ENCODE results near the gene MCC. TPM values are rescaled to one million over a fixed set of nuclear protein-coding genes. Genes with fewer than 3 reads are reported as not detected.

MCC gene
- total RNA-seq, 5 donors from 2014 or later (not counting 1 experiment from before 2014, with no cell fraction given): 2.6 to 8.3 (median 6.3) TPM

GRCh38 chr5:113022661-113023060 lies 465.6 kb downstream of the MCC start:
- H3K4me3 ChIP-seq (ENCODE audit: control insufficient read depth in 1 of 2, extremely low read depth in 1 of 2, low read length in 1 of 2): no peak overlapping the region
- WGBS (ENCODE audit: insufficient coverage): 0% methylated on average over 1 of the region's 2 CpGs
- no peaks in the 10 kb centered on the region for H3K27me3 ChIP-seq (replicated peaks in 1 of 2; ENCODE audit: control insufficient read depth in 2 of 2, extremely low read depth in 1 of 2, insufficient read depth in 2 of 2, low read length in 1 of 2)
- Mint-ChIP-seq H3K36me3 (peaks cover 43% of the 10 kb centered on the region), H3K4me3 (peak overlapping the region; percentile 11 to 45 (median 32)), H3K27me3 (no peaks in the 10 kb centered on the region), H3K4me1 (peaks cover 66 to 74% (median 72%) of the 10 kb centered on the region in 3 donors), H3K9me3 (no peaks in the 10 kb centered on the region), H3K27ac (peak overlapping the region; percentile 85 to 96)
- H3K9me3 ChIP-seq: no peaks in the 10 kb centered on the region
- H3K4me1 ChIP-seq (ENCODE audit: control insufficient read depth in 1 of 2, extremely low read depth in 1 of 2, insufficient read depth in 2 of 2, low read length in 2 of 2): peaks cover 19 to 54% of the 10 kb centered on the region in 2 experiments
- H3K27ac ChIP-seq (ENCODE audit: low read length): peak overlapping the region; percentile 55
- peaks cover 3 to 22% of the 10 kb centered on the region in 2 donors for H3K36me3 ChIP-seq (ENCODE audit: control insufficient read depth in 2 of 2, extremely low read depth in 1 of 2, insufficient read depth in 1 of 2, low read length in 1 of 2)
- peak in 9 of 35 experiments; percentile 7 to 79 (median 19) for DNase-seq
- ChIA-PET CTCF (interaction anchor here (0.6 to 2.3 kb wide), 6 partner anchors 22 to 312 kb away, joined by 3 to 20 read pairs (median 3); no protein-coding TSS in a partner anchor), POLR2A (interaction anchor here (0.5 to 1.2 kb wide), 2 partner anchors 46 to 158 kb away, joined by 4 to 9 read pairs; partner anchors contain the start of gene DCP2 (in 1 of the 2))
- peak; percentile 84 to 94 (median 92) for ATAC-seq (replicated peaks in 1 of 4)

GRCh38 chr5:113020461-113021273 lies 467.6 kb downstream of the MCC start:
- peak overlapping the region; percentile 87 to 94 for H3K27ac Mint-ChIP-seq
- peaks cover 79 to 83% (median 82%) of the 10 kb centered on the region in 3 donors for H3K4me1 Mint-ChIP-seq
- POLR2A ChIA-PET: no interaction called here
- Histone ChIP-seq H3K27me3 (replicated peaks in 1 of 2; ENCODE audit: control insufficient read depth in 2 of 2, extremely low read depth in 1 of 2, insufficient read depth in 2 of 2, low read length in 1 of 2) (no peaks in the 10 kb centered on the region), H3K4me1 (ENCODE audit: control insufficient read depth in 1 of 2, extremely low read depth in 1 of 2, insufficient read depth in 2 of 2, low read length in 2 of 2) (peaks cover 19 to 58% of the 10 kb centered on the region in 2 experiments), H3K9me3 (no peaks in the 10 kb centered on the region), H3K4me3 (ENCODE audit: control insufficient read depth in 1 of 2, extremely low read depth in 1 of 2, low read length in 1 of 2) (no peak overlapping the region), H3K27ac (ENCODE audit: low read length) (peak overlapping the region; percentile 57), H3K36me3 (ENCODE audit: control insufficient read depth in 2 of 2, extremely low read depth in 1 of 2, insufficient read depth in 1 of 2, low read length in 1 of 2) (peaks cover 0 to 5% of the 10 kb centered on the region in 2 donors)
- H3K36me3 Mint-ChIP-seq: peaks cover 35% of the 10 kb centered on the region
- ATAC-seq (replicated peaks in 1 of 4) (peak in 3 of 4 experiments; percentile 23 to 29 (median 25)), DNase-seq (peak in 3 of 35 experiments; percentile 4 to 32 (median 8))
- H3K27me3 Mint-ChIP-seq: no peaks in the 10 kb centered on the region
- peak overlapping the region; percentile 25 to 57 (median 34) for H3K4me3 Mint-ChIP-seq
- CTCF ChIA-PET: interaction anchor here in 1 of 2 donors (0.7 to 1.1 kb wide), 2 partner anchors 25 to 329 kb away, joined by 3 to 6 read pairs; no protein-coding TSS in a partner anchor
- no peaks in the 10 kb centered on the region for H3K9me3 Mint-ChIP-seq
- 40% methylated on average over 1 of the region's 11 CpGs for WGBS (ENCODE audit: insufficient coverage)

- Histone ChIP-seq H3K9me3 (no peaks in the 10 kb centered on the region), H3K36me3 (ENCODE audit: control insufficient read depth in 2 of 2, extremely low read depth in 1 of 2, insufficient read depth in 1 of 2, low read length in 1 of 2) (peaks cover 0 to 13% of the 10 kb centered on the region in 2 donors), H3K4me3 (ENCODE audit: control insufficient read depth in 1 of 2, extremely low read depth in 1 of 2, low read length in 1 of 2) (no peak overlapping the region), H3K27ac (ENCODE audit: low read length) (no peak overlapping the region), H3K4me1 (ENCODE audit: control insufficient read depth in 1 of 2, extremely low read depth in 1 of 2, insufficient read depth in 2 of 2, low read length in 2 of 2) (peaks cover 10 to 52% of the 10 kb centered on the region in 2 experiments), H3K27me3 (replicated peaks in 1 of 2; ENCODE audit: control insufficient read depth in 2 of 2, extremely low read depth in 1 of 2, insufficient read depth in 2 of 2, low read length in 1 of 2) (no peaks in the 10 kb centered on the region)
- ATAC-seq (replicated peaks in 1 of 4): no peak
- peak overlapping the region; percentile 59 to 94 for H3K27ac Mint-ChIP-seq
- no CpG with 5 or more reads among the region's 2 CpGs for WGBS (ENCODE audit: insufficient coverage)
- CTCF ChIA-PET: interaction anchor here (0.6 to 1.6 kb wide), 2 partner anchors 18 to 22 kb away, joined by 4 to 6 read pairs; no protein-coding TSS in a partner anchor
- H3K9me3 Mint-ChIP-seq: no peaks in the 10 kb centered on the region
- peaks cover 75 to 84% (median 76%) of the 10 kb centered on the region in 3 donors for H3K4me1 Mint-ChIP-seq
- peaks cover 48% of the 10 kb centered on the region for H3K36me3 Mint-ChIP-seq
- POLR2A ChIA-PET: no interaction called here
- DNase-seq: no peak
- no peak overlapping the region for H3K4me3 Mint-ChIP-seq
- H3K27me3 Mint-ChIP-seq: no peaks in the 10 kb centered on the region
These were observed 470.2 kb downstream of the MCC start for GRCh38 chr5:113017881-113018635.

- ChIA-PET CTCF (interaction anchor here in 1 of 2 donors (0.9 kb wide), 1 partner anchor 1445 kb away, joined by 14 read pairs; no protein-coding TSS in a partner anchor), POLR2A (no interaction called here)
- no peaks in the 10 kb centered on the region for H3K27me3 Mint-ChIP-seq
- no peak overlapping the region for H3K4me3 ChIP-seq (ENCODE audit: control insufficient read depth in 1 of 2, extremely low read depth in 1 of 2, low read length in 1 of 2)
- H3K4me1 Mint-ChIP-seq: peaks cover 0 to 13% (median 13%) of the 10 kb centered on the region in 3 donors
- ATAC-seq (replicated peaks in 1 of 4): no peak
- no peaks in the 10 kb centered on the region for H3K9me3 Mint-ChIP-seq
- H3K36me3 ChIP-seq (ENCODE audit: control insufficient read depth in 2 of 2, extremely low read depth in 1 of 2, insufficient read depth in 1 of 2, low read length in 1 of 2): peaks cover 0 to 70% of the 10 kb centered on the region in 2 donors
- DNase-seq: no peak
- H3K9me3 ChIP-seq: no peaks in the 10 kb centered on the region
- peak overlapping the region in 1 of 2 donors; percentile 69 for H3K27ac Mint-ChIP-seq
- no peaks in the 10 kb centered on the region for H3K4me1 ChIP-seq (ENCODE audit: control insufficient read depth in 1 of 2, extremely low read depth in 1 of 2, insufficient read depth in 2 of 2, low read length in 2 of 2)
- H3K27me3 ChIP-seq (replicated peaks in 1 of 2; ENCODE audit: control insufficient read depth in 2 of 2, extremely low read depth in 1 of 2, insufficient read depth in 2 of 2, low read length in 1 of 2): no peaks in the 10 kb centered on the region
- no peak overlapping the region for H3K4me3 Mint-ChIP-seq
- no peak overlapping the region for H3K27ac ChIP-seq (ENCODE audit: low read length)
- WGBS (ENCODE audit: insufficient coverage): no CpG with 5 or more reads among the region's 1 CpG
- H3K36me3 Mint-ChIP-seq: peaks cover 53% of the 10 kb centered on the region
These were observed 482.8 kb downstream of the MCC start for GRCh38 chr5:113005454-113005853.

- whole genome bisulfite sequencing (ENCODE audit: insufficient coverage): no CpG with 5 or more reads among the region's 3 CpGs
- ATAC-seq (replicated peaks in 1 of 4) (no peak), DNase-seq (no peak)
- no peak overlapping the region for H3K4me3 Mint-ChIP-seq
- peaks cover 47% of the 10 kb centered on the region for H3K36me3 Mint-ChIP-seq
- H3K4me3 ChIP-seq (ENCODE audit: control insufficient read depth in 1 of 2, extremely low read depth in 1 of 2, low read length in 1 of 2): no peak overlapping the region
- CTCF ChIA-PET: interaction anchor here in 1 of 2 donors (0.7 kb wide), 1 partner anchor 326 kb away, joined by 3 read pairs; no protein-coding TSS in a partner anchor
- no peaks in the 10 kb centered on the region for H3K27me3 Mint-ChIP-seq
- H3K4me1 Mint-ChIP-seq: peaks cover 0 to 16% (median 13%) of the 10 kb centered on the region in 3 donors
- no peaks in the 10 kb centered on the region for H3K4me1 ChIP-seq (ENCODE audit: control insufficient read depth in 1 of 2, extremely low read depth in 1 of 2, insufficient read depth in 2 of 2, low read length in 2 of 2)
- no peaks in the 10 kb centered on the region for H3K27me3 ChIP-seq (replicated peaks in 1 of 2; ENCODE audit: control insufficient read depth in 2 of 2, extremely low read depth in 1 of 2, insufficient read depth in 2 of 2, low read length in 1 of 2)
- no peak overlapping the region for H3K27ac Mint-ChIP-seq
- H3K27ac ChIP-seq (ENCODE audit: low read length): no peak overlapping the region
- H3K9me3 Mint-ChIP-seq: no peaks in the 10 kb centered on the region
- H3K9me3 ChIP-seq: no peaks in the 10 kb centered on the region
- POLR2A ChIA-PET: interaction anchor here in 1 of 2 donors (0.6 kb wide), 1 partner anchor 201 kb away, joined by 4 read pairs; no protein-coding TSS in a partner anchor
- peaks cover 0 to 65% of the 10 kb centered on the region in 2 donors for H3K36me3 ChIP-seq (ENCODE audit: control insufficient read depth in 2 of 2, extremely low read depth in 1 of 2, insufficient read depth in 1 of 2, low read length in 1 of 2)
These were observed 484.5 kb downstream of the MCC start for GRCh38 chr5:113003763-113004162.

GRCh38 chr5:113002423-113002822 lies 485.8 kb downstream of the MCC start:
- no peak overlapping the region for H3K4me3 ChIP-seq (ENCODE audit: control insufficient read depth in 1 of 2, extremely low read depth in 1 of 2, low read length in 1 of 2)
- no peaks in the 10 kb centered on the region for H3K4me1 ChIP-seq (ENCODE audit: control insufficient read depth in 1 of 2, extremely low read depth in 1 of 2, insufficient read depth in 2 of 2, low read length in 2 of 2)
- Mint-ChIP-seq H3K4me3 (no peak overlapping the region), H3K27ac (no peak overlapping the region), H3K36me3 (peaks cover 39% of the 10 kb centered on the region), H3K4me1 (peaks cover 5 to 22% (median 18%) of the 10 kb centered on the region in 3 donors), H3K9me3 (no peaks in the 10 kb centered on the region), H3K27me3 (no peaks in the 10 kb centered on the region)
- no CpG with 5 or more reads among the region's 5 CpGs for WGBS (ENCODE audit: insufficient coverage)
- POLR2A ChIA-PET: no interaction called here
- no peak for ATAC-seq (replicated peaks in 1 of 4)
- CTCF ChIA-PET: no interaction called here
- H3K27me3 ChIP-seq (replicated peaks in 1 of 2; ENCODE audit: control insufficient read depth in 2 of 2, extremely low read depth in 1 of 2, insufficient read depth in 2 of 2, low read length in 1 of 2): no peaks in the 10 kb centered on the region
- no peaks in the 10 kb centered on the region for H3K9me3 ChIP-seq
- no peak overlapping the region for H3K27ac ChIP-seq (ENCODE audit: low read length)
- H3K36me3 ChIP-seq (ENCODE audit: control insufficient read depth in 2 of 2, extremely low read depth in 1 of 2, insufficient read depth in 1 of 2, low read length in 1 of 2): peaks cover 0 to 56% of the 10 kb centered on the region in 2 donors
- no peak for DNase-seq
